ENCODE results near the gene ALDH3A2. TPM values are rescaled to one million over a fixed set of nuclear protein-coding genes. Genes with fewer than 3 reads are reported as not detected.

Gene ALDH3A2
- total and polyA plus RNA-seq, 12 donors: 20.6 to 104 (median 66.1) TPM

DNA sequence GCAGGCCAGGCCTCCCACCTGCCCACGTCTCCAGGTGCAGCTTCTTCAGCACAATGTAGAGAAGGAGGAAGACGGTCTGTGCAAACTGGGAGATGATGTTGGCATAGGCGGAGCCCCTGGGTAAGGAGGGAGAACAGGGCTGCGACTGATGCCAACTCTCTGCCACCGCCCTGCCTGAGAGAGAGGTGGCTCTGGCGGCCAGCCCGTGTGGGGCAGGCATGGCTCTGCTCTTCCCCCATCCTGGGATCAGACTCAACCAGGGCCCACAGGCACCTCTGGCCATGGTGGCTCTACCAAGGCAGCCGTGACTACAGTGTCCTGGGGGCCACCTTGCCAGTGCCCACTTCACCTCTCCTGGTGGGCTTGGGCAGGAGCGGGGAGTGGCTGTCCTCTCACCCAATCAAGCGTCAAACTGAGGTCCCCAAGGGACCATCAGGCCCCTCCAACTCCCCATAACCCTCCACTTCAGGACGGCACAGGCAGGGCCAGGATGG, 59.2 kb downstream of the ALDH3A2 start:
- H3K27me3 ChIP-seq: no peaks in the 10 kb centered on the region
- no peak overlapping the region for H3K27ac ChIP-seq
- ATAC-seq (peak; percentile 34 to 79 (median 54)), DNase-seq (peak in 1 of 2 donors; percentile 47)
- intact Hi-C loops (cut with DNase I): loop anchor here in 2 of 10 donors (10.0 kb wide), 2 partner anchors 47 to 57 kb away; no protein-coding TSS in a partner anchor
- no peak overlapping the region for H3K4me3 ChIP-seq
- 84% methylated on average over 11 of the region's 11 CpGs for WGBS, 2 donors
- TF ChIP-seq, protein P1, sequence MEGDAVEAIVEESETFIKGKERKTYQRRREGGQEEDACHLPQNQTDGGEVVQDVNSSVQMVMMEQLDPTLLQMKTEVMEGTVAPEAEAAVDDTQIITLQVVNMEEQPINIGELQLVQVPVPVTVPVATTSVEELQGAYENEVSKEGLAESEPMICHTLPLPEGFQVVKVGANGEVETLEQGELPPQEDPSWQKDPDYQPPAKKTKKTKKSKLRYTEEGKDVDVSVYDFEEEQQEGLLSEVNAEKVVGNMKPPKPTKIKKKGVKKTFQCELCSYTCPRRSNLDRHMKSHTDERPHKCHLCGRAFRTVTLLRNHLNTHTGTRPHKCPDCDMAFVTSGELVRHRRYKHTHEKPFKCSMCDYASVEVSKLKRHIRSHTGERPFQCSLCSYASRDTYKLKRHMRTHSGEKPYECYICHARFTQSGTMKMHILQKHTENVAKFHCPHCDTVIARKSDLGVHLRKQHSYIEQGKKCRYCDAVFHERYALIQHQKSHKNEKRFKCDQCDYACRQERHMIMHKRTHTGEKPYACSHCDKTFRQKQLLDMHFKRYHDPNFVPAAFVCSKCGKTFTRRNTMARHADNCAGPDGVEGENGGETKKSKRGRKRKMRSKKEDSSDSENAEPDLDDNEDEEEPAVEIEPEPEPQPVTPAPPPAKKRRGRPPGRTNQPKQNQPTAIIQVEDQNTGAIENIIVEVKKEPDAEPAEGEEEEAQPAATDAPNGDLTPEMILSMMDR (IDR thresholded peaks at IDR 0.05): no peak
- H3K4me1 ChIP-seq: peaks cover 0 to 22% (median 14%) of the 10 kb centered on the region in 9 donors
- no peaks in the 10 kb centered on the region for H3K36me3 ChIP-seq
- no peaks in the 10 kb centered on the region for H3K9me3 ChIP-seq

DNA sequence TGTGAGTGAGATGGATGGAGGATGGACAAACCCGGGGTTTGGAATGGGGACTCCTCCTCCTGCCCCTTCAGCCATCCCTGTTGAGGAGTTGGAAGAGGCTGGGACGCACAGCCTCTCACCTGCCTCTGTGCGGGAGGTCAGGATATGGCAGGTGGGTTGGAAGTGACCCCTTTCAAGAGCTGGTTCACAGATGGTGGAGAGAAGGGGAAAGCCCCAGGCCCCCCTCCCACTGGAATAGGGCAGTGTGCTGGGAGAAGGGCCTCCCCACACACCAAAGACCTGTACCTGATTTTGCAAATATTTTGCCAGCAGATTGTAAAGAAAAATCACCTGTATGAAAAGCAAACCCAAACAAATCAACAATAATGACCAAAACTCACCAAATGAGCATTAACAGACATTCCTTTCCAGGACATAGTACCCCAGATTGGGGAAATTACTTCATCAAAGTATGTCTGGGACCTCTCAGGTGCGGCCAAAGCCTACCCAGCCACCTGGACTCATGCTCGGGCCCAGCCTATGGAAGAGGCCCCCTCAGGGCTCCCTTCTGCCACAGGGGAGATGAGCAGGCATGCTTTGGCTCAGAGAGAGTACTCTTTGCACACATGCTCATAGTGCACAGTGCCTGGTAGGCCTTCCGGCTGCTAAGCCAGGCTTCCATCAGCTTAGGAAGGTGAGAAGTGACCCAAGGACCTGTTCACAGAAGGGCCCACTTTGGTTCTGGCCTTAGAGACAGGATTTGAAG, 60.1 kb downstream of the ALDH3A2 start:
- H3K27me3 ChIP-seq: no peaks in the 10 kb centered on the region
- WGBS, 2 donors: 91% methylated on average over 6 of the region's 6 CpGs
- no peaks in the 10 kb centered on the region for H3K36me3 ChIP-seq
- H3K27ac ChIP-seq: no peak overlapping the region
- peaks cover 0 to 14% (median 8%) of the 10 kb centered on the region in 9 donors for H3K4me1 ChIP-seq
- ATAC-seq: no peak
- intact Hi-C loops (cut with DNase I): loop anchor here in 2 of 10 donors (10.0 kb wide), 2 partner anchors 46 to 56 kb away; no protein-coding TSS in a partner anchor
- TF ChIP-seq, protein P1 (IDR thresholded peaks at IDR 0.05): no peak
- no peak for DNase-seq
- no peaks in the 10 kb centered on the region for H3K9me3 ChIP-seq
- no peak overlapping the region for H3K4me3 ChIP-seq

DNA sequence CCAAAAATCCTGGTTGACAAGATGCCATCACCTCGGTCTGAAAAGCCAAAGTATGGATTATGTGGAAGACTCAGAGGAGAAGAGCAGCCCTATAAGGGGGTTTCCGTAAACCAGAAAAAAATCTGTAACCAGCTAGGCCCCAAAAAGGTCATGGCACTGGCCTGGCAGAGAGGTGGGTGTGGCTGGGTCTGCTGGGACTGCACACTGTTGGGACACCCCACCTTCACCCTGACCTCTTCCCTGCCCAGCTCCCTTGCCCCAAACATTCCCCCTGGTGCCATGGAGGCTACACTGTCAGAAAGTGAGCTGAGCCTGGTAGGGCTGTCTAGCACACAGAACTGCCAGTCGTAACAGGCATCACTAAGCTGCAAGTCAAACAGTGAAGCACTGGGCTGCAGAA, 61.3 kb downstream of the ALDH3A2 start:
- no peak overlapping the region for H3K27ac ChIP-seq
- no peak for DNase-seq
- H3K9me3 ChIP-seq: no peaks in the 10 kb centered on the region
- whole genome bisulfite sequencing, 2 donors: 91 to 92% methylated on average over 3 of the region's 3 CpGs
- H3K27me3 ChIP-seq: no peaks in the 10 kb centered on the region
- no peak for ATAC-seq
- TF ChIP-seq, protein P1 (IDR thresholded peaks at IDR 0.05): no peak
- H3K4me3 ChIP-seq: no peak overlapping the region
- intact Hi-C loops (cut with DNase I): loop anchor here in 2 of 10 donors (10.0 kb wide), 2 partner anchors 45 to 55 kb away; no protein-coding TSS in a partner anchor
- H3K36me3 ChIP-seq: no peaks in the 10 kb centered on the region
- H3K4me1 ChIP-seq: peaks cover 0 to 2% (median 0%) of the 10 kb centered on the region in 9 donors

DNA sequence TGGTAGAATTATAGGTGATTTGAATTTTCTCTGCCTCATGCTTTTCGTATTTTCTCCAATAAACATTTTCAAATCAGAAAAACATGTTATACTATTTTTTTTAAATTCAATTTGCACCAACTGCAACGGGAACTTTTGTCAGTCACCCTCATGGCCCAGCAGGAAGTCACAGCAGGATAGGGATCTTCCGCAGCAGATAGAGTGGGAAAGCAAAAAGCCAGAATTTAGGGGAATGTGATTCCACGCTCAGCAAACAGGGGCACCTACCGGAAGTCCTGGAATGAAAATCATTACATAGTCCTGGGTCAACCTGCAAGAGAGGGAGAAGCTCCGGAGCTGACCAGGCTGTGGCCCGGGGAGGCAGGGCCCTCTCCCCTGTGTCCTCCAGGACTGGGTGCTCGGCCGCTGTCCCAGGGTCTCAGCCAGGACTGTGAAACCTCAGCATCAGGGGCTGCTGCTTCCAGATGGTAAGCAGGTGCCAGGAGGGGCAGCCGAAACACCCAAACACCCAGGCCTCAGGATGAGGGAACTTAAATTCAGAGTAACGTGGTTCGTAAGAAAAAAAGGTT, 64.0 kb downstream of the ALDH3A2 start:
- WGBS, 2 donors: 75 to 76% methylated on average over 12 of the region's 12 CpGs
- intact Hi-C loops (cut with DNase I): no loop called here
- peaks cover 0 to 10% (median 0%) of the 10 kb centered on the region in 9 donors for H3K4me1 ChIP-seq
- ATAC-seq (no peak), DNase-seq (no peak)
- H3K27ac ChIP-seq: no peak overlapping the region
- TF ChIP-seq, protein P1 (IDR thresholded peaks at IDR 0.05): no peak
- no peaks in the 10 kb centered on the region for H3K36me3 ChIP-seq
- H3K27me3 ChIP-seq: no peaks in the 10 kb centered on the region
- no peak overlapping the region for H3K4me3 ChIP-seq
- H3K9me3 ChIP-seq: no peaks in the 10 kb centered on the region

All from heart right ventricle (tissue), 16 donors.